T-helper 22 cell (primary cell): Measurements from ENCODE around the gene DPP6.

Experiments
- DNase-seq: peaks from one replicate; pipeline ENCODE4 v3.0.0-alpha.2; 2020; ENCODE audit warnings: low read depth

DPP6 gene

DNA sequence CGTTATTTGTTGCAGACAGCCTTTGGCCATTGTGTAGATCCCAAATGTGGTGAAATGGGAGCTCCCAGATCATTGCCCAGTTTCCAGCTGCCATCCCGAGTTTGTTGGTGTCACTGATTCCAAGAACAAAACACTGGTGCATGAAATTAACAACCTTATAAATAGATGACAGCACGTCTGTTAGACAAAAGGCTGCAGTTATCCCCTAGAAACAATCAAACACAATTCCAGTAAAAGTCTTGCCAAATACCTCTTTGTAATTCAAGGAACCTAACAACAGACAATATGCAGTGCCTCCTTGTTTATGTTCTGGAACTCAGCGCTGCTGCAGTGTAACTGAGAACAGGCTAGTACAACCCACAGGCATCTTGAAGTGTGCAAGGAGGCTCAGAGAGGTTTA is 546.2 kb downstream of the DPP6 start:
- DNase-seq = no peak

- no peak for DNase-seq
These were observed 546.7 kb downstream of the DPP6 start for GRCh38 chr7:154598864-154599263.

DNA sequence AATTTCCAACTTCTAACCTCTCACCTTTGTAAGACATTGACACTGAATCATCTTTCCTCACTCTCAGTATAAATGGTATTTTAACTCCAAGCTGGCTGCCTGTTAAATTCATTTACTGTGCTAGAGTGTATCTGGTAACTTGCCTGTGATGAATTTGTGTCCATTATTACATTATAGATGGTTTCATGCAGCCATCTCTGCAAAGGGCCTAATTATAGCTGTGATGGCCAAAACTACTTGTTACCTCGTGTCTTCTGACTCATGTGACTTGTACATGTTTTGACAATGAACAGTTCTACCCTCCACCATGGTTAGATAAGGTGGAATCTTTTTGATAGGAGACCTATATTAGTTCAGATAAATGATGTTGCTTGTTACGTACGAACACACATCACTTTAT is 558.7 kb downstream of the DPP6 start:
- DNase-seq = no peak

DNA sequence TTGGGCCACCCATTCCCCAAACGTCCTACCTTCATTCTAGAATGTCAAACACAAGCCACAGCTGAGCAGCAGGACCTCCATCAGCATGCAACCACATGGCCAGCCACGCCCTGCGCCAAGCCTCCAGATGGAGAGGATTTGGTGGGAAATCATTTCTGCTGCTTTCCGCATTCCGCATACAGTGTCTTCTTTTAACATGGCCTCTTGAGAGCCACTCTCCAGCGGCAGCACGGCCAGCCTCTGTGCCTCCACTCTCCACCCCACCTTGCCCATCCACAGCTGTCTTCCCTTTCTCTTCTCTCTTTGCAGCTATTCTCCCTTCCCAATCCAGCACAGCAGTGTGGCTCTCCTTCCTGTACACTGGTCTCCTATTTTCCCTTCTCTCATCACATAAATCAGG is 561.6 kb downstream of the DPP6 start:
- no peak for DNase-seq

DNA sequence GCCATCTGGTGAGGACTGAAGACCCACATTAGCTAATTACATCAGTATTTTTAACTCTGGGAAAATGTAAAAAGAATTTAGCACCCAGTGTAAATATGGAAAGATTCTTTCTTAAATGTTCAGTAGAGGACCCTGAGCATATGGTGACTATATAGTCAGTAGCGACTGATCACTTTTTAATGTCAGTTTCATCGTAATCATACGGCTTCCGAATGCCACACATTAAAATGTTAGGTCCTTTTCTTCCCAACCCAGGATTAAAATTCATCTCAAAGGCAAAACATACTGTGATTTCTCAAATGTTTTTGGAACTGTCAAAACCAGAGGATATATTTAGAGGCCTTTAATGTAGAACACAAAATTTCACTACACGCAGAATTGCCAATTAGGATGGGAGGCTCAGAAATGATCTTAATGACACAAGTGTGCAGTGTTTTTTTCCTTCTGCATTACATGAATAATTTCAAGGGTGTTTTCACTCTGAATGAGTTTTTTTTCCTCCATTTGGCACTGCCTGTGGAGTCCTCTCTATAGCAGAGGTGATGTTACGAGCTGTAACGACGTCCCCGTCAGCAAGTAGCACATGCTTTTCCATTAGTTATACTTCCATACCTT is 568.0 kb downstream of the DPP6 start:
- DNase-seq = no peak

DNA sequence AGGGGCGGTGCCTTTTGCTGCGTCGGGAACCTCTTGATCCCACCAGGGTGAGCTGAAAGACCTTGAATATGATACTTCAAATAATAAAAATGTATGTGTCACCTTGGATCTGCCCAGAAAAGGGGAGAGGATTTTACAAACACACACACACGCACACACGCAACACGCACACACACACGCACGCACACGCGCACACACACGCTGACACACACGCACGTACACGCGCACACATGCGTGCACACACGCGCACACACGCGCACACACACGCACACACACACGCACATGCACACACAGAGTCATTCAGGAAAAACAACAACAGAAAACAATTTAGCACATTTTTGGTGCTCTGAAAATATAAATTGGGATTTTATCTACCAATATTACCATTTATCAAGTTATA is 571.2 kb downstream of the DPP6 start:
- DNase-seq = no peak

- DNase-seq = no peak
These were observed 575.6 kb downstream of the DPP6 start for GRCh38 chr7:154627646-154628290.

DNA sequence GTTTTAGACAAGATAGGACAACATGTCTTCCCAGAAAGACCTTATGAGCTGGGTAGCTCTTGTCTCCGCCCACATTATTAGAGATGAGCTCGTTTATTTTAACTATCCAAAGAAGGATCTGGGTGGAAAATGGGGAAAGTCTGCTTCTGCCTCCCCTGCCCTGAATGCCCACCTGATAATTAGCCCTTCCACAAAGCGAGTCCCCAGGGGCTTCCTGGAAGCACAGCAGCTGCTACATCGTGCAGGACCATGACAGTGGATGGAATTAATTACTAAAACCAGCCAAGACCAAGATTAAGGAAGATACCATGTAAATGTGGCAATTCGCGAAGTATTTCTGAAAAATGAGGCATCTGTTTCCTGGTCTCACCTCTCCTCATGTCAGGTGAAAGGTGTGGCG is 576.4 kb downstream of the DPP6 start:
- DNase-seq = no peak

DNA sequence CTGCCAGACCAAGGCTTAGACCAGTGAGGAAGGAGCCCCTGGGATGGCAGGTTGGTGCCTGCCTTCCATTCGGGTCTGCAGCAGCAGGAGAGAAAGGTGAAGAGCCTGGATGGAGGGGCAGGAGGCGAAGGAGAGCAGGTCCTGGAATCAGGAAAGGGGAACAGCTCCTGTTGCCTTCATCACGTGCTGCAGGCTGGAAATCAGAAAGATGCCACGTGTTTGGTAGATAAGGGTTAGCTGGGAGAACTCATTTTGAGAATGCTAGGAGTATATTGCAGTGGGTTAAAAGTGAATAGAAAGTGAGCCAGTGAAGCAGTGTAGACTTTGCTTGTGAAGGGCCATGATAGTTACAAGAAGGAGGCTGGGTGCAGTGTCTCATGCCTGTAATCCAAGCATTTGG is 579.0 kb downstream of the DPP6 start:
- no peak for DNase-seq

GRCh38 chr7:154633641-154634040 is 581.4 kb downstream of the DPP6 start:
- DNase-seq = no peak

GRCh38 chr7:154638286-154638685 is 586.1 kb downstream of the DPP6 start:
- DNase-seq = no peak

DNA sequence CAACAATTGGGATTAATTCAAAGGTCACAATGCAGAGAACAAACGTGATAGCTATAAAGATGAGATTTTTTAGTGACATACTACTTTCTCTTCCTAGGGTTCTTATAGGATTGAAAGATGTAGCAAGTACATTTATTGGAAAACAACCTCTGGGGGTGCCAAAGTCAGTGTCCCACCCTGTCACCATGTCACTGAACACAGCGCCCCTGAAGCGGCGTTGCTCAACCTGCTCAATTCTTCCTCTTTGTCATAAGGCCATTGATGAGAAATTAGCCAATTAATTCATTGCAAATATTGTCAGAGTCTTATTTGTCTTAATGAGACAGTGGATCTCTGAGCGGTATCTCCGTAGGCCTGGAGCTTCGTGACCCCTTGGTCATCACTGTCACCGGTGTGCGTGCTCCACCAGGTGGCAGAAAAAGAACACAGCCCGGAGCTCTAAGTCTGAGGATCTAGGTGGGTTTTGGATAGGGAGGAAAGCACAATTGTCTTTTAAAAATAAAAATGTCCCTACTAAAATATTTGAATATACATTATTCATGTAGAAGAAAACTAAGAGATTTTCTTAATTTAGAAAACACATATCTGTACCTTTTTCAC is 588.2 kb downstream of the DPP6 start:
- DNase-seq = no peak

- DNase-seq = no peak
These were observed 588.7 kb downstream of the DPP6 start for GRCh38 chr7:154640917-154641316.

DNA sequence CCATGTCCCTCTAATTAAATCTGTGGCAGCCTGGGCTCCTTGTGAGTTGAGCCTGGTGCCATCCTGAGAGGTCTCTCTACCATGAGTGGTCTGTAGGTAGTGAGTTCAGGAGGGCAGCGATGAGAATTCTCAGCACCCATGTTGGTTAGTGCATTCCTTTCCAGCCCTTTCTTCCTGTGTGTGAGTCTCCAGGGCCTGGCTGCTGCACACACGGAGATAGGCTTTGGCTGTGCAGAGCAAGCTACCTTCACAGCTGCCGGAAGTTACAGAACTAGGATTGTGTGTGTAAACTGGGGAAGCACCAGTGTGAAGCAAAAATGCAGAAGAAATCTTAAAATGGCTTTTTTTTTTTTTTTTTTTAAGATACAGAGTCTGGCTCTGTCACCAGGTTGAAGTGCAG is 592.2 kb downstream of the DPP6 start:
- no peak for DNase-seq

GRCh38 chr7:154646126-154647013 is 594.2 kb downstream of the DPP6 start:
- no peak for DNase-seq

- no peak for DNase-seq
These were observed 595.4 kb downstream of the DPP6 start for GRCh38 chr7:154647625-154648024.

- DNase-seq = no peak
These were observed 596.8 kb downstream of the DPP6 start for GRCh38 chr7:154649015-154649414.

DNA sequence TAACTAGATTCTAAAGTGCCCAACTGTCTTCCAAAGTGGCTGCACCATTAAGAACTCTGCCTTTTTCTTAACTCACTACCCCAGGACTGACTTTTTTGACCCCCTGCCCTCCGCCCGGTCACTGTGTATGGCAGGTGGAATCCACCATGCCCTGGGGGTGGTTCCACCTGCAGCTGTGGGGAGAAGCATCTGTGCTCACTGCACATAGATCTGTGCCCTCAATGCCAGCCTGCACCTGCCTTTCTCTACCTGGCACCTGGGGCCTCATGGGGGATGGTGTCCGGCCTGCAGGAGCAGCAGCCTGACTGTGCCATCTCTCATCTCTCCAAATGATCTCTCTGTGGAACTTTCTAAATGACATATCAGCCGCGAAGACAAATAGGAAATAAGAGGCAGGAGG is 597.2 kb downstream of the DPP6 start:
- DNase-seq = no peak

- DNase-seq = no peak
These were observed 598.1 kb downstream of the DPP6 start for GRCh38 chr7:154650275-154650674.

- no peak for DNase-seq
These were observed 599.3 kb downstream of the DPP6 start for GRCh38 chr7:154651501-154651900.

DNA sequence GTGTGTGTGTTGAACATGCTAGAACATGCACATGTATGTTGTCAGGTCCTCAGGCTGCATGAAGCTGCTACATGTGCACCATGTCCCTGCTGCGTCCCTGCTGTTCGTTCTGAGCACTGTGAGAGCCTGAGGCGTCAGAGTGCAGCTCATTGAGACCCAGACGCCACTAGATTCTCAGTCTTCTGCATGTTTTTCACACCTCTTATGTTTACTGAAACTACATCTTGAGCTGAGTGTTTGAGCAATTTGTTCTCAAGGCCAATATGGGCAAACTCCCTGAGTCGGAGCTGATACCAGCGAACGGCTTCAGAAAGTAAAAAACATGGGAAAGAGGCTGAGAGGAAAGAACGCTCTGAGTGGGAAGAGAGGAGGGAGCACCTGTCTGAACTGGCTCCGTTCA is 600.4 kb downstream of the DPP6 start:
- DNase-seq = no peak

- DNase-seq = no peak
These were observed 601.1 kb downstream of the DPP6 start for GRCh38 chr7:154653281-154653680.

DNA sequence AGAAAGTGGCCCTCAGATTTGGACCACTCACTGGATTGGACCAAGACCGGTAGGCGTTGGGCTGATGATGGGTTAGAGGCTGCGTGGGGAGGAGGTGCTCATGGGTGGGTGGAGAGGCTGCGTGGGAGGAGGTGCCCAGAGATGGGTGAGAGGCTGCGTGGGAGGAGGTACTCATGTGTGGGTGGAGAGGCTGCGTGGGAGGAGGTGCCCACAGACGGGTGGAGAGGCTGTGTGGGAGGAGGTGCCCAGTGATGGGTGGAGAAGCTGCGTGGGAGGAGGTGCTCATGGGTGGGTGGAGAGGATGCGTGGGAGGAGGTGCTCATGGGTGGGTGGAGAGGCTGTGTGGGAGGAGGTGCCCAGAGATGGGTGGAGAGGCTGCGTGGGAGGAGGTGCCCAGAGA is 604.4 kb downstream of the DPP6 start:
- no peak for DNase-seq
